ENCODE measurements around the gene ATP8A2. TPM values are rescaled to one million over a fixed set of nuclear protein-coding genes. Genes with fewer than 3 reads are reported as not detected.

ATP8A2 gene
- total RNA-seq, 1 donor from 2014 or later: 1.7 TPM

DNA sequence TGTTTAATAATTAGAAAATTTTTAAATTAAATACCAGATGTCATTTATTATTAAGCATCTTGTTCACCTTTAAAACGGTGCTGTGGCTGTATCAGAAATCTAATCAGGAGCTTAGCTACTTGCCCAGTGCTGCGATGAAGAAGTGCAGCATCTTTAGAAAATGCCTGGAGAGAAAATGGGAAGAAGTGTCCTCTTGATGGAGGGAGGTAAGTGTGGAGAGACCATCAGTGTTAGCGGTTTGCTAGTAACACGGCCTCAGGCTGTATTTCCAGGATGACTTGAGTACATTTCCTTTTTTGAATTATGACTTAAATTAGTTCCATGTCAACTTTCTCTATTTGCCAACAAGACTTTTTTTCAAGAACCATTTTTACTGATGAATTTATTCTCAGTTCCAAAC, 605.9 kb downstream of the ATP8A2 start:
- no peak for ATAC-seq
- Histone ChIP-seq H3K27me3 (ENCODE audit: low read depth) (peaks cover 6% of the 10 kb centered on the region), H3K4me3 (no peak overlapping the region), H3K27ac (no peak overlapping the region), H3K4me1 (no peaks in the 10 kb centered on the region), H3K9me3 (no peaks in the 10 kb centered on the region), H3K36me3 (no peaks in the 10 kb centered on the region)
- intact Hi-C loops (cut with DNase I): no loop called here
- DNase-seq: no peak
- TF ChIP-seq, protein P1, sequence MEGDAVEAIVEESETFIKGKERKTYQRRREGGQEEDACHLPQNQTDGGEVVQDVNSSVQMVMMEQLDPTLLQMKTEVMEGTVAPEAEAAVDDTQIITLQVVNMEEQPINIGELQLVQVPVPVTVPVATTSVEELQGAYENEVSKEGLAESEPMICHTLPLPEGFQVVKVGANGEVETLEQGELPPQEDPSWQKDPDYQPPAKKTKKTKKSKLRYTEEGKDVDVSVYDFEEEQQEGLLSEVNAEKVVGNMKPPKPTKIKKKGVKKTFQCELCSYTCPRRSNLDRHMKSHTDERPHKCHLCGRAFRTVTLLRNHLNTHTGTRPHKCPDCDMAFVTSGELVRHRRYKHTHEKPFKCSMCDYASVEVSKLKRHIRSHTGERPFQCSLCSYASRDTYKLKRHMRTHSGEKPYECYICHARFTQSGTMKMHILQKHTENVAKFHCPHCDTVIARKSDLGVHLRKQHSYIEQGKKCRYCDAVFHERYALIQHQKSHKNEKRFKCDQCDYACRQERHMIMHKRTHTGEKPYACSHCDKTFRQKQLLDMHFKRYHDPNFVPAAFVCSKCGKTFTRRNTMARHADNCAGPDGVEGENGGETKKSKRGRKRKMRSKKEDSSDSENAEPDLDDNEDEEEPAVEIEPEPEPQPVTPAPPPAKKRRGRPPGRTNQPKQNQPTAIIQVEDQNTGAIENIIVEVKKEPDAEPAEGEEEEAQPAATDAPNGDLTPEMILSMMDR (IDR thresholded peaks at IDR 0.05): no peak

DNA sequence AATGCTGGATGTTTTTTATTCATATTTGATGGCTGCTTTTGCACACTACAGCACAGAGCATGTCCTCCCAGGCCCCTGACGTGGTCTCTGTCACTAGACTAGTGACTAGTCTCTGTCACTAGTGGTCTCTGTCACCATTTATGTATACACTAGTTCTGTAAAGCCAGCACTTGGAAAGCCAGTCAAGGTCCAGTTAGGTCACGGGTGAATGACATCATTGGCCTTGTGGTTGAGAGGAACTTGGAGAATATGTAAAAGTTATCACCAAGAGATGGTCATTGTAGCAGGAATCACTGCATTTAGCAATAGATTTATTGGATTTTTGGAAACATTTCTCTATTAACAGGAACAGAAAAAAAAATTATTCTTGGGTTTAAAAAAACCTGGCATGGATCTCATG, 607.2 kb downstream of the ATP8A2 start:
- DNase-seq (no peak), ATAC-seq (no peak)
- TF ChIP-seq, protein P1 (IDR thresholded peaks at IDR 0.05): no peak
- H3K27ac ChIP-seq: no peak overlapping the region
- H3K4me3 ChIP-seq: no peak overlapping the region
- intact Hi-C loops (cut with DNase I): no loop called here
- peaks cover 6% of the 10 kb centered on the region for H3K27me3 ChIP-seq (ENCODE audit: low read depth)
- H3K9me3 ChIP-seq: no peaks in the 10 kb centered on the region
- H3K36me3 ChIP-seq: no peaks in the 10 kb centered on the region
- no peaks in the 10 kb centered on the region for H3K4me1 ChIP-seq

DNA sequence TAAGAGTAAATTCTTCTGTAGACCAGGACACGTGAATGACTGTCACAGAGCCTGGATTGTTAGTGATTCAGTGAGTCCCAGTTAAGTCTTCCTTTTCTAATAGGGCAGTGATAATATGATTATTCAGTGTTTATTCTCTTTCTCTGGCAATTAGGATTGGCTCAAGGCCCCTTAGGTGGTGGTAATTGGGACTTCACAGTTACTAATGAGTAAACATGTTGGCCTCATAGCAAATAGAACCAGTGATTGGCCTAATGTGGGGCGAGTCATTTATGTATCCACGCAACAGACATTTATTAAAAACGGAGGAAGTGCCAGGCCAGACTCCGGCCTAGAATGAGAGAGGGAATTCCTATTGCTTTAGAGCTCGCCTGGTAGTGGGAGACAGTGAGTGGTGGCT, 607.6 kb downstream of the ATP8A2 start:
- intact Hi-C loops (cut with DNase I): no loop called here
- TF ChIP-seq, protein P1 (IDR thresholded peaks at IDR 0.05): no peak
- Histone ChIP-seq H3K4me3 (no peak overlapping the region), H3K27ac (no peak overlapping the region), H3K4me1 (no peaks in the 10 kb centered on the region), H3K9me3 (no peaks in the 10 kb centered on the region), H3K27me3 (ENCODE audit: low read depth) (peaks cover 6% of the 10 kb centered on the region), H3K36me3 (no peaks in the 10 kb centered on the region)
- ATAC-seq (no peak), DNase-seq (no peak)

DNA sequence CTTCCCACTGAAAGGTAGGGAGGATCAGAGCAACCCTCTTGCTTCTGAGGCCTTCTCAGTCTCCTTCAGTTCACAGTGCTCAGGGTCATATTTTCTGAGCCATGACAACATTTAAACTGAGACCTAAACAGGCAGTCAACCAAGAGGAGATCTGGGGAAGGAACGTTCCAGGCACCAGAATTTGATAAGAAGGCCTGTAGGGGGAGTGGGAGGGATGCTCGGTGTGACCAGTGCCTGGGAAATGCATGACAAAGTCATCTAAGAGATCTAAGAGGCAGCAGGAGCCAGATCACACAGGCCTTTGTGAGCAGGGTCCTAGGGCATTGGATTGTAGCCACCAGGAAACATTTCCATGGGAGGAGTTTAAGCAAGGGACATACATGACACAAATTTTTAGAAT, 608.5 kb downstream of the ATP8A2 start:
- ATAC-seq (peak; percentile 45 to 70), DNase-seq (no peak)
- TF ChIP-seq, protein P1 (IDR thresholded peaks at IDR 0.05): no peak
- no peak overlapping the region for H3K4me3 ChIP-seq
- intact Hi-C loops (cut with DNase I): no loop called here
- no peaks in the 10 kb centered on the region for H3K27me3 ChIP-seq (ENCODE audit: low read depth)
- H3K4me1 ChIP-seq: no peaks in the 10 kb centered on the region
- H3K9me3 ChIP-seq: no peaks in the 10 kb centered on the region
- no peak overlapping the region for H3K27ac ChIP-seq
- H3K36me3 ChIP-seq: no peaks in the 10 kb centered on the region

DNA sequence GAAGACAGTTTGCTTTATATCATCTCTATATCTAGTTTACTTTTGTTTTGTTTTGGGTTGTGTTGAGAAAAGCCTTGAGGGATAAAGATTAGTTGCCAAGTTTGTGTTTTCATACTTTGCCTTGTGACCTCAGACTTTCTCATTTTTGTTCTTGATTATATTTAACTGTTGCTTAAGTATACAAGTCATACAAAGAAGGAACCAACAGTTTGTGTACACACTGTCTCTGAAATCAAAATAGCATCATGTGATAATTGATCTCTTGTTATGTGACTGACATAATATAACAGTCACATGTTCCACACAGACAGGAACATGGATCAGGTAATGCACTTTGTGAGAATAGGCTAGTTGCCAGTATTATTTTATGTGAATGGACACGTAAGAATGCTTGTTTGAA, 609.3 kb downstream of the ATP8A2 start:
- no peaks in the 10 kb centered on the region for H3K27me3 ChIP-seq (ENCODE audit: low read depth)
- H3K4me1 ChIP-seq: no peaks in the 10 kb centered on the region
- DNase-seq (no peak), ATAC-seq (no peak)
- TF ChIP-seq, protein P1 (IDR thresholded peaks at IDR 0.05): no peak
- no peak overlapping the region for H3K27ac ChIP-seq
- H3K36me3 ChIP-seq: no peaks in the 10 kb centered on the region
- no peaks in the 10 kb centered on the region for H3K9me3 ChIP-seq
- intact Hi-C loops (cut with DNase I): no loop called here
- no peak overlapping the region for H3K4me3 ChIP-seq

DNA sequence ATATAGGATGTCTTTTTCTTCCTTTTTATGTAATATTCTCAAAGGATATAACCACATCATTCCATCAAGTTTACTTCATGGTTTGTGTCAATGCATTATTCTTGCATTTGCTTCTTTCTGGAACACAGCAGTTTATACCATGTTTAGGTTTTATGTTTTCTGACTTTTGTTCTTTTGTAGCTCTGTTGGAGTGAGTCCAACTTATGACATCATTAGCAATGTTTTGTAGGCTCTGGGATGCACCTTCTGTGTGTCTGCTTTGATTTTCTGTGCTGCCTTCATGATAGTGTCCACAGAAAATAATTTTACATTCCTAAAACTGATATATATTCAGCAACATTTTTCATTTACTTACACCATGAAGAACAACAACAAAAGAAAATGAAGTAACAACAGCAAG, 611.1 kb downstream of the ATP8A2 start:
- intact Hi-C loops (cut with DNase I): no loop called here
- H3K36me3 ChIP-seq: no peaks in the 10 kb centered on the region
- TF ChIP-seq, protein P1 (IDR thresholded peaks at IDR 0.05): no peak

More for the DNA sequence above, 611.1 kb downstream of the ATP8A2 start:
- ATAC-seq: no peak
- Histone ChIP-seq H3K4me3 (no peak overlapping the region), H3K4me1 (no peaks in the 10 kb centered on the region), H3K27me3 (ENCODE audit: low read depth) (no peaks in the 10 kb centered on the region), H3K27ac (no peak overlapping the region), H3K9me3 (no peaks in the 10 kb centered on the region)
- no peak for DNase-seq

Measured in lower lobe of right lung (tissue), 2 donors.